Adrenal gland (tissue), 12 donors: Measurements from ENCODE around the gene PHAX. TPM values are rescaled to one million over a fixed set of nuclear protein-coding genes. Genes with fewer than 3 reads are reported as not detected.

Experiments used
- DNase-seq, 7 donors: peaks; one replicate each; pipeline ENCODE4 v3.0.0-alpha.2; 2019 to 2020
- H3K27ac ChIP-seq, 5 donors: fragments of 200-600 bp; sonication (generic) in 4 of 5; 1 replicate in 3 of 5; 2 replicates in 2 of 5; pipeline versions ENCODE4 v1.5.1 to v1.8.0; 2016 to 2020; ENCODE audit warnings: mild to moderate bottlenecking in 1 of 5
- H3K27me3 ChIP-seq: fragments of 200-600 bp; 2 replicates; pipeline ENCODE4 v1.8.0; 2021
- H3K36me3 ChIP-seq, 2 donors: fragments of 200-600 bp; replicated peaks in 1 of 2; 1 replicate in 1 of 2; 2 replicates in 1 of 2; pipeline versions ENCODE4 v1.5.1 to v1.8.0; 2018 to 2022
- H3K4me1 ChIP-seq, 2 donors: fragments of 200-600 bp; replicated peaks in 1 of 2; 1 replicate in 1 of 2; 2 replicates in 1 of 2; pipeline versions ENCODE4 v1.5.1 to v1.8.0; 2018 to 2021
- H3K4me3 ChIP-seq, 4 donors: fragments of 200-600 bp; sonication (generic) in 3 of 4; one replicate each; pipeline ENCODE4 v1.5.1; 2016 to 2018
- H3K9me3 ChIP-seq, 3 donors: fragments of 200-600 bp; sonication (generic) in 1 of 3; replicated peaks in 1 of 3; 1 replicate in 2 of 3; 2 replicates in 1 of 3; pipeline versions ENCODE4 v1.5.1 to v1.8.0; 2016 to 2021
- POLR2A ChIP-seq, 2 donors: fragments of 450-650 bp; IDR thresholded peaks; one replicate each; pipeline ENCODE4 v1.6.1; 2017; ENCODE audit warnings: antibody characterized with exemption in 2 of 2, mild to moderate bottlenecking in 2 of 2, moderate library complexity in 1 of 2
- WGBS, 4 donors: extraction: QIAGEN DNeasy Blood & Tissue Kit in 2 of 4; methylation state at CpG; one replicate each; pipeline versions ENCODE4 v1.1.5 to v1.1.7; 2013 to 2017; 5-methylcytosine and 5-hydroxymethylcytosine counted together
- intact Hi-C, 2 donors: fragments of 100-400 bp; cut with DNase I; formaldehyde crosslinking; loops; one replicate each; pipeline versions ENCODE4 v1.14.1 to v1.15.0; 2022 to 2023
- polyA plus RNA-seq, 3 donors: library from polyadenylated mRNA; stranded (reverse); fragments of 200-250 nt in 2 of 3; fragments of 350-450 nt in 1 of 3; fragmentation: Illumina TruSeq in 1 of 3; extraction: RNeasy Lipid Tissue Mini Kit (QIAGEN cat#74804) in 1 of 3; gene quantifications; one replicate each; pipeline ENCODE4 v1.2.3, GENCODE V29; 2013 to 2014
- total RNA-seq, 9 donors: library from RNA; depleted of rRNA in 4 of 9; stranded (reverse); fragments of >200 nt in 4 of 9; fragments of 120-200 nt in 1 of 9; fragmentation: NEBNext Ultra II Directional in 1 of 9; extraction: Animal tissue kit (Norgen Biotek cat#: 25700) in 1 of 9; gene quantifications; one replicate each; pipeline versions ENCODE4 v1.1.0 to v1.2.4, GENCODE V29; 2013 to 2023
- TF ChIP-seq, protein P1 (sequence below), 6 experiments: fragments of 450-650 bp in 4 of 6; fragments of 200-600 bp in 2 of 6; sonication (generic) in 1 of 6; IDR thresholded peaks; 1 replicate in 5 of 6; 2 replicates in 1 of 6; pipeline versions ENCODE4 v1.5.1 to v1.8.0; 2016 to 2021; ENCODE audit warnings: antibody characterized with exemption in 6 of 6, mild to moderate bottlenecking in 2 of 6, moderate library complexity in 1 of 6
- donor health status: healthy with polysubstance abuse.
- donor health status: Bipolar disorder and iron deficiency.
- donor health status: DM: yes; HTN: yes; CAD: no.
- donor health status: DM: no; HTN: no; CAD: no.
- donor health status: DM: no; HTN: no; CAD: no.
- donor health status: DM: yes; HTN: yes; CAD: no.

PHAX gene
- total and polyA plus RNA-seq, 12 donors, result 10.8 to 88.2 (median 38.0) TPM

DNA sequence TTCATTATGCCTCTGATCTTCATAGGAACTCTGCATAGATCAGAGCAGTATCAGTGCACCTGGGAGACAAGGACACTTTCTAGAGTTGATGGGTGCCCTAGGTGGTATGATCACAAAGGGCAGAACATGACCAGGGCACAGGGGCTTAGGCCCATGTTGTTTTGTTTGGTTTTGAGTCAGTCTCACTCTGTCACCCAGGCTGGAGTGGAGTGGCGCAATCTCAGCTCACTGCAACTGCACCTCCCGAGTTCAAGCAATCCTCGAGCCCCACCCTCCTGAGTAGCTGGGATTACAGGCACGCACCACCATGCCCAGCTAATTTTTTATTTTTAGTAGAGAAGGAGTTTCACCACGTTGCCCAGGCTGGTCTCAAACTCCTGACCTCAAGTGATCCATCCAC is 23.3 kb upstream of the PHAX start:
- Histone ChIP-seq H3K27ac (no peak overlapping the region), H3K9me3 (no peaks in the 10 kb centered on the region), H3K4me3 (no peak overlapping the region), H3K4me1 (no peaks in the 10 kb centered on the region), H3K36me3 (peaks cover 0 to 61% of the 10 kb centered on the region in 2 donors), H3K27me3 (no peaks in the 10 kb centered on the region)
- DNase-seq, result peak in 1 of 7 donors; percentile 15
- intact Hi-C loops, result no loop called here
- TF ChIP-seq, protein P1, sequence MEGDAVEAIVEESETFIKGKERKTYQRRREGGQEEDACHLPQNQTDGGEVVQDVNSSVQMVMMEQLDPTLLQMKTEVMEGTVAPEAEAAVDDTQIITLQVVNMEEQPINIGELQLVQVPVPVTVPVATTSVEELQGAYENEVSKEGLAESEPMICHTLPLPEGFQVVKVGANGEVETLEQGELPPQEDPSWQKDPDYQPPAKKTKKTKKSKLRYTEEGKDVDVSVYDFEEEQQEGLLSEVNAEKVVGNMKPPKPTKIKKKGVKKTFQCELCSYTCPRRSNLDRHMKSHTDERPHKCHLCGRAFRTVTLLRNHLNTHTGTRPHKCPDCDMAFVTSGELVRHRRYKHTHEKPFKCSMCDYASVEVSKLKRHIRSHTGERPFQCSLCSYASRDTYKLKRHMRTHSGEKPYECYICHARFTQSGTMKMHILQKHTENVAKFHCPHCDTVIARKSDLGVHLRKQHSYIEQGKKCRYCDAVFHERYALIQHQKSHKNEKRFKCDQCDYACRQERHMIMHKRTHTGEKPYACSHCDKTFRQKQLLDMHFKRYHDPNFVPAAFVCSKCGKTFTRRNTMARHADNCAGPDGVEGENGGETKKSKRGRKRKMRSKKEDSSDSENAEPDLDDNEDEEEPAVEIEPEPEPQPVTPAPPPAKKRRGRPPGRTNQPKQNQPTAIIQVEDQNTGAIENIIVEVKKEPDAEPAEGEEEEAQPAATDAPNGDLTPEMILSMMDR (IDR thresholded peaks at IDR 0.05), result no peak
- TF ChIP-seq POLR2A (IDR thresholded peaks at IDR 0.05), result no peak
- 90 to 100% (median 92%) methylated on average over 5 of the region's 5 CpGs for WGBS, 4 donors

DNA sequence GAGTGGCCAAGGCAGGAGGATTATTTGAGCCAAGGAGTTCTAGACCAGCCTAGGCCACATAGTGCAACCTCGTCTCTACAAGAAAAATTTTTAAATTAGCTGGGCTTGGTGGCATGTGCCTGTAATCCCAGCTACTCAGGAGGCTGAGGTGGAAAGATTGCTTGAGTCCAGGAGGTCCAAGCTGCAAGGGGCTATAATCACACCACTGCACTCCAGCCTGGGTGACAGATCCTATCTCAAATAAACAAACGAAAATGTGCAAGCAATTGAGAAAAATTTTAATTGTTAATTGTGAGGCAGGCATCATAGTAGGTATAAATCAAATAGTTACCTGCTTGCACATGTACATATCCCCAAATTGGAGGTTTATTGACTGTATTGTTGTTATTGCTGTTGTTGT is 21.0 kb upstream of the PHAX start:
- Histone ChIP-seq H3K4me1 (no peaks in the 10 kb centered on the region), H3K4me3 (no peak overlapping the region), H3K36me3 (peaks cover 0 to 80% of the 10 kb centered on the region in 2 donors), H3K27ac (no peak overlapping the region), H3K27me3 (no peaks in the 10 kb centered on the region), H3K9me3 (no peaks in the 10 kb centered on the region)
- TF ChIP-seq, protein P1 (IDR thresholded peaks at IDR 0.05), result no peak
- TF ChIP-seq POLR2A (IDR thresholded peaks at IDR 0.05), result no peak
- intact Hi-C loops, result no loop called here
- DNase-seq, result peak in 1 of 7 donors; percentile 6
- WGBS, 4 donors, result 86 to 95% (median 94%) methylated on average over 2 of the region's 2 CpGs

DNA sequence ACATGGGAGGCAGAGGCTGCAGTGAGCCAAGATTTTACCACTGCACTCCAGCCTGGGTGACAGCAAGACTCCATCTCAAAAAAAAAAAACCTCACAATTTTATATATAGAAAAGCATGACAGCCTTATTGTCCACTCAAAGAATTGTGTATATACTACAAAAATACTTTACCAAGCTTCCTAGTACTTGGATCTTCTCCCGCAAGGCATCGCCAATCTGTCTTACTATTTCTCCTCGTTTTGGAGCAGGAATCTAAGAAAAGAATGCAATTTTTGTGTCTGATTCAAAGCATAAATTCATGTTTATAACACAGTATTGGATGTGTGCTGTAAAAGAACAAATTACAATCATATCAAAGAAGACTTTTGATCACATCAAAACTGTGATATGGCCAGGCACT is 17.0 kb upstream of the PHAX start:
- Histone ChIP-seq H3K27ac (no peak overlapping the region), H3K36me3 (peaks cover 0 to 63% of the 10 kb centered on the region in 2 donors), H3K9me3 (no peaks in the 10 kb centered on the region), H3K4me3 (no peak overlapping the region), H3K4me1 (peaks cover 0 to 6% of the 10 kb centered on the region in 2 donors), H3K27me3 (no peaks in the 10 kb centered on the region)
- DNase-seq, result no peak
- intact Hi-C loops, result no loop called here
- TF ChIP-seq, protein P1 (IDR thresholded peaks at IDR 0.05), result no peak
- no peak for TF ChIP-seq POLR2A (IDR thresholded peaks at IDR 0.05)
- WGBS, 4 donors, result 88 to 99% (median 94%) methylated on average over 3 of the region's 3 CpGs

DNA sequence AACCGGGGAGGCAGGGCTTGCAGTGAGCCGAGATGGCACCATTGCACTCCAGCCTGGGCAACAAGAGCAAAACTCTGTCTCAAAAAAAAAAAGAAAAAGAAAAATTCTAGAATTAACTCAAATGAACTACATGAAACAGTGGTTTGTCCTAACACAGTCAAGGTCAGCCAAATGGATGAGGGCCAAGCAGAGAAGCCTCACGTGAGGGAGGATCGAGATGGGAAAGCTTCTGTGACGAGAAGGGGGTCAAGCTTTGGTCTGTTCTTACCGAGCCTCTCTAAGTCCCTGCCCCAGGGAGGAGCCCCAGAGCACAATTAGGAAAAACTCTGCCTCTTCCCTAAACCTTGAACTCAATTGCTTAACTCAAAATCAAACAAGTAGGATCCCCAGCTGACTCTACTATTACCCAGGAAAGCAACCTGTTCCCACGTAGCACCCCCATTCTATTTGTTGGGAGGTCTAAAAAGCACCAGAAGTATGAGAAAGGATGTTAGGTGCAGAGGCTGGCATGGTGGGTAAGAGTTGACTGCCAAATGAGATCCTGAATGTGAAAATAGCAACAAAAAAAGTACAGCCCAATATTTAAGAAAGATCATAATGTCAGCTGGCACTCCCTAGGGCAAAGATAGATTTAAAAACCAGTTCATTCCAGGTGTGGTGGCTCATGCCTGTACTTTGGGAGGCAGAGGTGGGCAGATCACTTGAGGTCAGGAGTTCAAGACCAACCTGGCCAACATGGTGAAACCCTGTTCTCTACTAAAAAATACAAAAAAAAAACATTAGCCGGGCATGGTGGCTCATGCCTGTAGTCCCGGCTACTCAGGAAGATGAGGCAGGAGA is 13.0 kb upstream of the PHAX start:
- H3K4me3 ChIP-seq, result no peak overlapping the region
- 48 to 64% (median 58%) methylated on average over 9 of the region's 9 CpGs for WGBS, 4 donors
- H3K27ac ChIP-seq, result peak overlapping the region in 3 of 5 donors; percentile 37 to 47 (median 47)
- intact Hi-C loops, result no loop called here
- peak; percentile 48 to 70 (median 67) for DNase-seq
- TF ChIP-seq, protein P1 (IDR thresholded peaks at IDR 0.05), result no peak
- TF ChIP-seq POLR2A (IDR thresholded peaks at IDR 0.05), result no peak
- H3K36me3 ChIP-seq, result peaks cover 0 to 34% of the 10 kb centered on the region in 2 donors
- H3K27me3 ChIP-seq, result no peaks in the 10 kb centered on the region
- H3K9me3 ChIP-seq, result no peaks in the 10 kb centered on the region
- peaks cover 0 to 6% of the 10 kb centered on the region in 2 donors for H3K4me1 ChIP-seq
